Activated naive CD4-positive, alpha-beta T cell treated with anti-CD3 and anti-CD28 coated beads, Interleukin-2, amount 50 U/mL, for 24 hours (primary cell): ENCODE measurements around the gene CDC14A.
"Not testable (repeated sequence)": the region's sequence is repeated elsewhere in the genome, so short reads cannot be mapped to it uniquely, and the experiment has no call there.

Experiments used
- H3K27ac Mint-ChIP-seq: one replicate; pipeline ENCODE4 v1.8.0; 2021; ENCODE audit warnings: mild to moderate bottlenecking, mixed read lengths
- H3K27me3 Mint-ChIP-seq: one replicate; pipeline ENCODE4 v1.8.0; 2021; ENCODE audit warnings: mixed read lengths
- H3K36me3 Mint-ChIP-seq: one replicate; pipeline ENCODE4 v1.8.0; 2021; ENCODE audit warnings: mixed read lengths
- H3K4me1 Mint-ChIP-seq: one replicate; pipeline ENCODE4 v1.8.0; 2021; ENCODE audit warnings: mixed read lengths
- H3K4me3 Mint-ChIP-seq: one replicate; pipeline ENCODE4 v1.8.0; 2021; ENCODE audit warnings: mild to moderate bottlenecking, mixed read lengths
- H3K9me3 Mint-ChIP-seq: one replicate; pipeline ENCODE4 v1.8.0; 2021; ENCODE audit warnings: mixed read lengths

The CDC14A gene

GRCh38 chr1:100397681-100398080 is 45.4 kb downstream of the CDC14A start:
- H3K27me3 Mint-ChIP-seq: no peaks in the 10 kb centered on the region
- peaks cover 95% of the 10 kb centered on the region for H3K4me1 Mint-ChIP-seq
- peak overlapping the region; percentile 82 for H3K27ac Mint-ChIP-seq
- H3K4me3 Mint-ChIP-seq: peak overlapping the region; percentile 13
- H3K36me3 Mint-ChIP-seq: peaks cover 10% of the 10 kb centered on the region
- peaks cover 11% of the 10 kb centered on the region for H3K9me3 Mint-ChIP-seq

GRCh38 chr1:100398648-100399047 is 46.3 kb downstream of the CDC14A start:
- Mint-ChIP-seq H3K4me3 (peak overlapping the region; percentile 42), H3K27me3 (no peaks in the 10 kb centered on the region), H3K27ac (peak overlapping the region; percentile 82)

GRCh38 chr1:100400404-100400803 is 48.1 kb downstream of the CDC14A start:
- Mint-ChIP-seq H3K4me1 (peaks cover 96% of the 10 kb centered on the region), H3K27ac (peak overlapping the region; percentile 95), H3K27me3 (no peaks in the 10 kb centered on the region), H3K9me3 (peaks cover 8% of the 10 kb centered on the region), H3K36me3 (peaks cover 4% of the 10 kb centered on the region), H3K4me3 (peak overlapping the region; percentile 70)

More at GRCh38 chr1:100398648-100399047, 46.3 kb downstream of the CDC14A start:
- peaks cover 11% of the 10 kb centered on the region for H3K9me3 Mint-ChIP-seq
- peaks cover 95% of the 10 kb centered on the region for H3K4me1 Mint-ChIP-seq
- peaks cover 8% of the 10 kb centered on the region for H3K36me3 Mint-ChIP-seq

- peaks cover 92% of the 10 kb centered on the region for H3K4me1 Mint-ChIP-seq
- no peaks in the 10 kb centered on the region for H3K27me3 Mint-ChIP-seq
- H3K36me3 Mint-ChIP-seq: peaks cover 22% of the 10 kb centered on the region
- H3K9me3 Mint-ChIP-seq: peaks cover 7% of the 10 kb centered on the region
- H3K27ac Mint-ChIP-seq: peak overlapping the region; percentile 95
- H3K4me3 Mint-ChIP-seq: peak overlapping the region; percentile 71
These were observed 52.5 kb downstream of the CDC14A start for GRCh38 chr1:100404821-100405220.

GRCh38 chr1:100405902-100406301 is 53.6 kb downstream of the CDC14A start:
- Mint-ChIP-seq H3K4me1 (peaks cover 84% of the 10 kb centered on the region), H3K4me3 (peak overlapping the region; percentile 0), H3K27ac (peak overlapping the region; percentile 73), H3K36me3 (peaks cover 22% of the 10 kb centered on the region)
- H3K9me3 Mint-ChIP-seq, H3K27me3 Mint-ChIP-seq: not testable (repeated sequence)

- H3K4me3 Mint-ChIP-seq, H3K27me3 Mint-ChIP-seq, H3K9me3 Mint-ChIP-seq: not testable (repeated sequence)
- H3K36me3 Mint-ChIP-seq: peaks cover 22% of the 10 kb centered on the region
- peaks cover 86% of the 10 kb centered on the region for H3K4me1 Mint-ChIP-seq
- peak overlapping the region; percentile 63 for H3K27ac Mint-ChIP-seq
These were observed 55.1 kb downstream of the CDC14A start for GRCh38 chr1:100407390-100407789.

GRCh38 chr1:100411019-100411418 is 58.7 kb downstream of the CDC14A start:
- Mint-ChIP-seq H3K9me3 (peaks cover 7% of the 10 kb centered on the region), H3K36me3 (peaks cover 18% of the 10 kb centered on the region), H3K27ac (peak overlapping the region; percentile 88), H3K4me3 (peak overlapping the region; percentile 31), H3K4me1 (peaks cover 86% of the 10 kb centered on the region), H3K27me3 (no peaks in the 10 kb centered on the region)

- Mint-ChIP-seq H3K36me3 (peaks cover 20% of the 10 kb centered on the region), H3K4me3 (peak overlapping the region; percentile 31), H3K9me3 (peaks cover 7% of the 10 kb centered on the region), H3K27ac (peak overlapping the region; percentile 88), H3K27me3 (no peaks in the 10 kb centered on the region), H3K4me1 (peaks cover 86% of the 10 kb centered on the region)
These were observed 59.3 kb downstream of the CDC14A start for GRCh38 chr1:100411574-100411973.

GRCh38 chr1:100413035-100413434 is 60.7 kb downstream of the CDC14A start:
- H3K4me3 Mint-ChIP-seq: peak overlapping the region; percentile 43
- H3K4me1 Mint-ChIP-seq: peaks cover 87% of the 10 kb centered on the region
- peak overlapping the region; percentile 60 for H3K27ac Mint-ChIP-seq
- H3K27me3 Mint-ChIP-seq: no peaks in the 10 kb centered on the region
- peaks cover 9% of the 10 kb centered on the region for H3K9me3 Mint-ChIP-seq
- H3K36me3 Mint-ChIP-seq: peaks cover 21% of the 10 kb centered on the region

- Mint-ChIP-seq H3K27me3 (no peaks in the 10 kb centered on the region), H3K4me1 (peaks cover 79% of the 10 kb centered on the region), H3K27ac (peak overlapping the region; percentile 61), H3K9me3 (peaks cover 6% of the 10 kb centered on the region), H3K36me3 (peaks cover 15% of the 10 kb centered on the region), H3K4me3 (peak overlapping the region; percentile 42)
These were observed 62.6 kb downstream of the CDC14A start for GRCh38 chr1:100414693-100415497.

- no peaks in the 10 kb centered on the region for H3K27me3 Mint-ChIP-seq
- H3K4me3 Mint-ChIP-seq: no peak overlapping the region
- H3K27ac Mint-ChIP-seq: no peak overlapping the region
- peaks cover 15% of the 10 kb centered on the region for H3K36me3 Mint-ChIP-seq
- H3K9me3 Mint-ChIP-seq: peaks cover 6% of the 10 kb centered on the region
- H3K4me1 Mint-ChIP-seq: peaks cover 82% of the 10 kb centered on the region
These were observed 63.1 kb downstream of the CDC14A start for GRCh38 chr1:100415498-100415778.

- Mint-ChIP-seq H3K36me3 (peaks cover 15% of the 10 kb centered on the region), H3K4me3 (no peak overlapping the region), H3K27me3 (no peaks in the 10 kb centered on the region), H3K27ac (no peak overlapping the region), H3K9me3 (peaks cover 6% of the 10 kb centered on the region), H3K4me1 (peaks cover 86% of the 10 kb centered on the region)
These were observed 66.8 kb downstream of the CDC14A start for GRCh38 chr1:100419072-100419471.

GRCh38 chr1:100422065-100422464 is 69.8 kb downstream of the CDC14A start:
- no peaks in the 10 kb centered on the region for H3K27me3 Mint-ChIP-seq
- no peak overlapping the region for H3K4me3 Mint-ChIP-seq
- peak overlapping the region; percentile 69 for H3K27ac Mint-ChIP-seq
- H3K9me3 Mint-ChIP-seq: peaks cover 6% of the 10 kb centered on the region
- H3K36me3 Mint-ChIP-seq: peaks cover 18% of the 10 kb centered on the region
- peaks cover 71% of the 10 kb centered on the region for H3K4me1 Mint-ChIP-seq

GRCh38 chr1:100423832-100424337 is 71.6 kb downstream of the CDC14A start:
- H3K4me3 Mint-ChIP-seq: peak overlapping the region; percentile 64
- peaks cover 15% of the 10 kb centered on the region for H3K36me3 Mint-ChIP-seq
- H3K27me3 Mint-ChIP-seq: no peaks in the 10 kb centered on the region
- H3K27ac Mint-ChIP-seq: peak overlapping the region; percentile 66
- no peaks in the 10 kb centered on the region for H3K9me3 Mint-ChIP-seq
- H3K4me1 Mint-ChIP-seq: peaks cover 68% of the 10 kb centered on the region

- H3K9me3 Mint-ChIP-seq: no peaks in the 10 kb centered on the region
These were observed 75.9 kb downstream of the CDC14A start for GRCh38 chr1:100428160-100428559.

GRCh38 chr1:100430325-100430756 is 78.0 kb downstream of the CDC14A start:
- Mint-ChIP-seq H3K27me3 (no peaks in the 10 kb centered on the region), H3K4me1 (peaks cover 62% of the 10 kb centered on the region), H3K9me3 (peaks cover 14% of the 10 kb centered on the region), H3K27ac (peak overlapping the region; percentile 17), H3K36me3 (peaks cover 37% of the 10 kb centered on the region), H3K4me3 (no peak overlapping the region)

More at GRCh38 chr1:100428160-100428559, 75.9 kb downstream of the CDC14A start:
- peaks cover 31% of the 10 kb centered on the region for H3K36me3 Mint-ChIP-seq
- peaks cover 62% of the 10 kb centered on the region for H3K4me1 Mint-ChIP-seq
- no peaks in the 10 kb centered on the region for H3K27me3 Mint-ChIP-seq
- peak overlapping the region; percentile 60 for H3K27ac Mint-ChIP-seq
- peak overlapping the region; percentile 23 for H3K4me3 Mint-ChIP-seq
